Gastroesophageal sphincter (tissue), 3 donors: ENCODE results near the gene EP300.

Experiments
- EP300 ChIP-seq: sonication (generic); formaldehyde crosslinking; IDR thresholded peaks from one replicate; pipeline ENCODE4 v1.6.1; 2017; ENCODE audit warnings: antibody characterized with exemption, mild to moderate bottlenecking
- POLR2A ChIP-seq, 2 donors: fragments of 450-650 bp; IDR thresholded peaks; one replicate each; pipeline ENCODE4 v1.6.1; 2017; ENCODE audit warnings: antibody characterized with exemption in 2 of 2, mild to moderate bottlenecking in 2 of 2, moderate library complexity in 1 of 2
- POLR2AphosphoS5 ChIP-seq: sonication (generic); formaldehyde crosslinking; IDR thresholded peaks from one replicate; pipeline ENCODE4 v1.6.1; 2017; ENCODE audit warnings: antibody characterized with exemption
- TF ChIP-seq, protein P1 (sequence below), 4 experiments: fragments of 200-600 bp in 2 of 4; fragments of 450-650 bp in 2 of 4; sonication (generic) in 1 of 4; IDR thresholded peaks; one replicate each; pipeline ENCODE4 v1.5.1; 2017 to 2019; ENCODE audit warnings: antibody characterized with exemption in 4 of 4, mild to moderate bottlenecking in 2 of 4, moderate library complexity in 2 of 4

DNA sequence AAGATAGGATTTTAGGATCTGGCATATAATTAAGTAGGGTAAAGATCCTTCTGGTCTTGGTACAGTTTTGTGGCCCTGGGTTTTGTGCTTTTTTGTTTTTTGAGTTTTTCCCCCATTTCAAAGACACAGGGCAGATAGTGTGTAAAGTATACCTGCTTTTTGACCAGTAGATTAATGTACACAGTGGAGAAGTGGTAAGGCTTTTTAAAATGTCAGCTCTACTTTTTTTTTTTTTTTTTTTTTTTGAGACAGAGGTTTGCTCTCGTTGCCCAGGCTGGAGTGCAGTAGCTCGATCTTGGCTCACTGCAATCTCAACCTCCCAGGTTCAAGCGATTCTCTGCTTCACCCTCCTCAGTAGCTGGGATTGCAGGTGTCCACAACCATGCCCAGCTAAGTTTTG, 4.0 kb downstream of the EP300 start:
- TF ChIP-seq POLR2A (IDR thresholded peaks at IDR 0.05) (no peak), POLR2AphosphoS5 (no peak), EP300 (no peak)
- TF ChIP-seq, protein P1, sequence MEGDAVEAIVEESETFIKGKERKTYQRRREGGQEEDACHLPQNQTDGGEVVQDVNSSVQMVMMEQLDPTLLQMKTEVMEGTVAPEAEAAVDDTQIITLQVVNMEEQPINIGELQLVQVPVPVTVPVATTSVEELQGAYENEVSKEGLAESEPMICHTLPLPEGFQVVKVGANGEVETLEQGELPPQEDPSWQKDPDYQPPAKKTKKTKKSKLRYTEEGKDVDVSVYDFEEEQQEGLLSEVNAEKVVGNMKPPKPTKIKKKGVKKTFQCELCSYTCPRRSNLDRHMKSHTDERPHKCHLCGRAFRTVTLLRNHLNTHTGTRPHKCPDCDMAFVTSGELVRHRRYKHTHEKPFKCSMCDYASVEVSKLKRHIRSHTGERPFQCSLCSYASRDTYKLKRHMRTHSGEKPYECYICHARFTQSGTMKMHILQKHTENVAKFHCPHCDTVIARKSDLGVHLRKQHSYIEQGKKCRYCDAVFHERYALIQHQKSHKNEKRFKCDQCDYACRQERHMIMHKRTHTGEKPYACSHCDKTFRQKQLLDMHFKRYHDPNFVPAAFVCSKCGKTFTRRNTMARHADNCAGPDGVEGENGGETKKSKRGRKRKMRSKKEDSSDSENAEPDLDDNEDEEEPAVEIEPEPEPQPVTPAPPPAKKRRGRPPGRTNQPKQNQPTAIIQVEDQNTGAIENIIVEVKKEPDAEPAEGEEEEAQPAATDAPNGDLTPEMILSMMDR (IDR thresholded peaks at IDR 0.05) = no peak
